Measurements from ENCODE around the gene PSG3.
"Not testable (repeated sequence)": the region's sequence is repeated elsewhere in the genome, so short reads cannot be mapped to it uniquely, and the experiment has no call there.

The PSG3 gene

GRCh38 chr19:42740381-42740780, at the start of gene PSG3:
Gene PSG3, minus strand, starts transcription at chr19:42740481. Its CDS starts 97 bp downstream, at chr19:42740384.
- not testable (repeated sequence) for DNase-seq

DNA sequence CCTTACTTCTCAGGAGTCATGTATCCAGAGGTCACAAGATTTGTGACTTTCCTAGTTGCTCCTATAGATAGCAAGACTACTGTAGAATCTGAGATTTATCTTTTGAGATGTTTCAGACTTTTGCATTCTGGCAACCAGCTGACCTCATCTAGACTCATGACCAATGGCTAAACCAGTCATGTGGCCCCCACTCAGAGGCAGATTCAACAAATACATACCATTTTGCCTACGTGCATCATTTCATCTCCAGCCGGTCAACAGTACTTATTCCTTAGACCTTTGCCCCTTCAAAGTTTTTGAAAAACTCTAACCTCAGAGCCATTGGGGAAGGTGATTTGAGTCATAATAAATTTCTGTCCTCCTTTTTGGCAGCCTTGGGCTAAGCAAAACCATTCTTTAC, 48.5 kb upstream of the PSG3 start:
- DNase-seq, result not testable (repeated sequence)

- DNase-seq, result not testable (repeated sequence)
These were observed 47.5 kb upstream of the PSG3 start for GRCh38 chr19:42787766-42788165.

DNA sequence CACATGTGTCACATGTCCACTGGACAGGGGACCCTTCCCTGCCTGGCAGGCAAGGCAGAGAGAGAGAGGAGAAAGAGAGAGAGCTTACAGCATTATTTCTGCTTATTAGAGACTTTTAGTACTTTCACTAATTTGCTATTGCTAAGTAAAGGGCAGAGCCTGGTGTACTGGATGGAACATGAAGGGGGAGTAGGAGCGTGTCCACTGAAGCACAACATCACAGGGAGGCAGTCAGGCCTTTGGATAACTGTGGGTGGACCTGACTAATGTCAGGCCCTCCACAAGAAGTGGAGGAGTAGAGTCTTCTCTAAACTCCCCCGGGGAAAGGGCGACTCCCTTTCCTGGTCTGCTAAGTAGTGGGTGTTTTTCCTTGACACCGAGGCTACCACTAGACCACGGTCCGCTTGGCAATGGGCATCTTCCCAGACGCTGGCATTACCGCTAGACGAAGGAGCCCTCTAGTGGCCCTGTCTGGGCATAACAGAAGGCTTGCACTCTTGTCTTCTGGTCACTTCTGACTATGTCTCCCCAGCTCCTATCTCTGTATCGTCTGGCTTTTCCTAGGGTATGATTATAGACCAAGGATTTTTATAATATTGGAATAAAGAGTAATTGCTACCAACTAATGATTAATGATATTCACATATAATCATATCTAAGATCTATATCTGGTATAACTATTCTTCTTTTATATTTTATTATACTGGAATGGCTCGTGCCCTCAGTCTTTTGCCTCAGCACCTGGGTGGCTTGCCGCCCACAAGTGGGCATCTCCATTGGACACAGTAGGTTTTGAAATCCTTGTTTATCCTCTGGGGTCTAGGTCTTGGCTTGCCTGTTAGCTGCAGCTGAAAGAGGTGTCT, 36.7 kb upstream of the PSG3 start:
- DNase-seq, result peak; percentile 37

DNA sequence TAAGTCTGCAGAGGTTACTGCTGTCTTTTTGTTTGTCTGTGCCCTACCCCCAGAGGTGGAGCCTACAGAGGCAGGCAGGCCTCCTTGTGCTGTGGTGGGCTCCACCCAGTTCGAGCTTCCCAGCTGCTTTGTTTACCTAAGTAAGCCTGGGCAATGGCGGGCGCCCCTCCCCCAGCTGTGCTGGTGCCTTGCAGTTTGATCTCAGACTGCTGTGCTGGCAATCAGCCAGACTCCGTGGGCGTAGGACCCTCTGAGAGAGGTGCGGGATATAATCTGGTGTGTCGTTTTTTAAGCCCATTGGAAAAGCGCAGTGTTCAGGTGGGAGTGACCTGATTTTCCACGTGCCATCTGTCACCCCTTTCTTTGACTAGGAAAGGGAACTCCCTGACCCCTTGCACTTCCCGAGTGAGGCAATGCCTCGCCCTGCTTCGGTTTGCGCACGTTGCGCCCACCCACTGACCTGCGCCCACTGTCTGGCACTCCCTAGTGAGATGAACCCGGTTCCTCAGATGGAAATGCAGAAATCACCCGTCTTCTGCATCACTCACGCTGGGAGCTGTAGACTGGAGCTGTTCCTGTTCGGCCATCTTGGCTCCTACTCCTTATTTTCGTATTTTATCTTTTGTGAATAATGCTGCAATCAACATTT, 34.4 kb upstream of the PSG3 start:
- DNase-seq, result not testable (repeated sequence)

GRCh38 chr19:42767319-42767718, 27.0 kb upstream of the PSG3 start:
- not testable (repeated sequence) for DNase-seq

DNA sequence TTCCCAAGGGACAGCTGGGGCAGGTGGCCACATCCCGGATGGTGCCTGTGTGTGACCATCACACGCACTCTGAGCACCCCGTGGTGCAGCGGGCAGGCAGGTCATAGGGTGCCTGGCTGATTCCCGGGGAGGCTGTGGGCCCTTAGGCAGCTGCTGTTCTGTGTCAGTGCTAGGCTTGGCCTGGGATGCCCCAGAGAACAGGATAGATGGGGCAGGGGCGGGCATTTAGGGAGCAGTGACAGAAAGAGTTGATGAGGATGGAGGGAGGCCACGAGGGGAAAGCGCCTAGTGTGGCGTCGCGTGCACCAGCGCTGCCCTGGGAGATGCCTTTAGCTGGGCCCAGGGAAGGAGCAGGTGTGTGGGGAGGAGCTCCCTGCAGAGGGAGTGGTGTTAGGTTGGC, 26.6 kb upstream of the PSG3 start:
- not testable (repeated sequence) for DNase-seq

DNA sequence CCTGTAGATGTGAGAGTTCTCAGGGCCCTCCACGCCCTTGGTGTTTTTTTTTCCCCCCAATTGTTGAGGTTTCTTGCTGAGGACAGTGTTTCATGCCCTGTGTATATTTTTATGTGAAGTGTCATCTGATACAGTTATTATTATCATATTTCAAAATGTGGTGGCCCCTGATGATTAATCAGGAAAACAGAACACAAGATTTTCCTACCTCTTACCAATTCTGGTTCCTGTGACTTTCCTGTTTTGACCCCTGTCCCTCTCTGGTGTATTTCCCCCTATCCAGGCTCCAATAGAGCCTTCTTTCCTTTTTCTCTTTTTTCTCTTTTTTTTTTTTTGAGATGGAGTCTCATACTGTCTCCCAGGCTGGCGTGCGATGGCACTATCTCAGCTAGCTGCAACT, 24.6 kb upstream of the PSG3 start:
- DNase-seq, result no peak

GRCh38 chr19:42762789-42763188, 22.5 kb upstream of the PSG3 start:
- DNase-seq, result no peak

DNA sequence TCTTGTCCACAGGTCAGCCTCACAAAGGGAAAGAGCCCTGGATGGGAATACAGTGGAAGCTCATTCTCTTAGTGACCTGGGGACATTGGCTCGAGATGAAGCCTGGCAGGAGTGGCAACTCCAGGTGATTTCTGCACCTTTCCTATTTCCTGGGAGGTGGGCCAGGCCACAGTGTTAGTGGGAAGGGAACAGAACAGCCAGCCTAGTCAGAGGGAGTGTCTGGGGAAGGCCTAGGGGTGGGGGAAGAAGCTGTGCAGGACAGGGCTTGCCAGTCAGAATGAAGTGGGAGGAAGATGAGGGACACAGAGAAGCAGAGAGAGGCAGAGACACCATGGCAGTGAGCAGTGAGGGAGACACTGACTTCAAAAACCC, 21.6 kb upstream of the PSG3 start:
- not testable (repeated sequence) for DNase-seq

DNA sequence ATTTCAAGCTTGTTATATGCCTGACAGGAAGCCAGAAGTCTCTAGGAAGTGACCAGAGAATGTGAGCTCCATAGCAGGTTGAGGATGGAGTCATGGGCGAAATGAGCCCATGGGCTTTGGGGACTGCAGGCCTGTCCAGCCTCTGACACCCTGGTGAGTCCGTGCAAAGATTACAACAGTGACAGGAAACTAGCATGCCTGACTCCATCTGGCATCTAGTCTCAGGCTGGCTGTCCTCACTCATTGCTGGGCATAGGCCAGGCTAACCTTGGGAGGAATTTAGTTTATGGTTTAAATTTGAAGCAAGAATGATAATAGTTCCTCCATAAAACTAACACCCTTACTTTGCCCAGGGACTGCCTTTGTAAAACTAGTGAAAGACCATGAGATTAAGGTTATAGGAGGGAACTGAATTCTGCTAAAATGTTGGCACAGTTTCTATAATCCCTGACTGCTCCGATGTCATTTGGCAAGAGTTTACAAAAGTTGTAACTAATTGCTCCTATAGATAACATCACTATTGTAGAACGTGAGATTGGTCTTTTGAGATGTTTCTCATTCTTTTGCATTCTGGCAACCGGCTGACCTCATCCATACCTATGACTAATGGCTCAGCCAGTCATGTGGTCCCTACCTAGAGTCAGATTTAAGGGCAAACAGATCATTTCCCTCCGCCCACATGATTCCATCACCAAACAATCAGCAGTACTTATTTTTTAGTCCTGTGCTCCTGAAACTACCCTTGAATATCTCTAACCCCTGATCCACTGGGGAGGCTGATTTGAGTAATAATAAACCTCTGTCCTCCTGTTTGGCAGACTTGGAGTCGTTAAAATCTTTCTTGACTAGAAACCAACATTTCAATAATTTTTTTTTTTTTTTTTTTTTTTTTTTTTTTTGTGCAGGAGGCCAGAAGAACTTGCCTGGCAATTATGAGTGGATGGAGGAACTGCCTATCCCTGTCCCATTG, 21.0 kb upstream of the PSG3 start:
- not testable (repeated sequence) for DNase-seq

DNA sequence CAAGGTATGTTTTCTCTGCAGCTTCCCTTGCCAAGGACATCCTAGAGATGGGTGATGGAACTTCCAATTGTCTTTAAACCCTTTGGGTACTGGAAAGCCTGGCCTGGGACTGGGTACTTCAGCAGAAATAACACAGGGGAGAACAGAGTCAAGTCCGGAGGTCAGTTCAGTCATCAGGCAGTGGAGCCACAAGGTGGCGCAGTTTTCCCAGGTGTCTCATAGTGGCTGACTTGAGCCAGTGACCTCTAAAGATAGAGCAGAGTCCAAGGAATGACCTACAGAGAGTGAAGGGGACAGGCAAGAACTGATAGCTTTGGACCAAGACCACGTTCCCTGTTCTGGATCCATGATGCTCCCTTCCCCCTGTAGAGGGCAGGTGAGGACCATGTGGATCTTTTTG, 18.4 kb upstream of the PSG3 start:
- DNase-seq, result not testable (repeated sequence)

DNA sequence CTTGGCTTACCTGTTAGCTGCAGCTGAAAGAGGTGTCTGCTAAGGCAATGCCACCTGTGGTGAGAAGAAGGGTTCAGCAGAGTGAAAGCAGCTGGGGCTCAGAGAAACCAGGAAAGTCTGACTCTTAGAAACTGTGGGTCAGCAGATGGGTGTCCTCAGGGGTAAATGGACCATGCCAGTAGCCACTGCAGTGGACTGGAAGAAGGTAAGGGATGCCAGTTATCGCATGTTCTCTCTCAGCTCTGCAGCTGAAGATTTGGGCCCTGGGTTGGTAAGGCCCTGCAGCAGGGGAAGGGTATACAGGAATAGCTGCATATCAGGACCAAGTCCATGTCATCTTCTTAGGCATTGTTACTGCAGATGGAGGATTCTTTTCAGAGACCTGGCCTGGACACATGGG, 12.0 kb upstream of the PSG3 start:
- not testable (repeated sequence) for DNase-seq

DNA sequence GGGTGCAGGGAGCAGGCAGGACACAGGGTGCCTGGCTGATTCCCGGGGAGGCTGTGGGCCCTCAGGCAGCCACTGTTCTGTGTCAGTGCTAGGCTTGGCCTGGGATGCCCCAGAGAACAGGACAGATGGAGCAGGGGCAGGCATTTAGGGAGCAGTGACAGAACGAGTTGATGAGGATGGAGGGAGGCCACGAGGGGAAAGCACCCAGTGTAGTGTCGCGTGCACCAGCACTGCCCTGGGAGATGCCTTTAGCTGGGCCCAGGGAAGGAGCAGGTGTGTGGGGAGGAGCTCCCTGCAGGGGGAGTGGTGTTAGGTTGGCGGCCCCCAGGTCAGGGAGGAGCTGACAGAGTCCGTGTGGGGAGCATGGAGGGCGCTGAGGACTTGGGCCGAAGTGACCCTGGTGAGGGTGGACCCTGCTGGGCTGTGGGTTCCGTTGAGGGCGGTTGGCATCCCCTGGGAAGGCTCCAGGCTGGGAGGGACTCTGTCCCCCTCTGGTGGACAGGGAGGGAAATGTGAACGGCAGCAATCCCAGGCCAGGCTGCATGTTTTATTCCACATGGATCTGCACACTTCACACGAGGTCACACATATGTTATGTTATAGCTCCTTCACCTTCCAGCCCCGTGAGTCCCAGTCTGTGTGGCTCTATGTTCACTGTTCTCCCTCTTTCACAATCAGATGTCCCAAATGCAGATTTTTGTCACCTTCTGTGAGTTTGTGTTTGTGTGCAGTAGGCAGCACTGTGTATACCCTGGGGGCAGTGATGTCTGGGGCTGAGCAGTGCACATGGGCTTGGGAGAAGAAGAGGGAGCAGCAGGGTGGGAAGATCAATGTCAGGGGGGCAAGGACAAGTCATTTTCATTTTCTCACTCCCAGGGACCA, 1.7 kb upstream of the PSG3 start:
- DNase-seq, result not testable (repeated sequence)

DNA sequence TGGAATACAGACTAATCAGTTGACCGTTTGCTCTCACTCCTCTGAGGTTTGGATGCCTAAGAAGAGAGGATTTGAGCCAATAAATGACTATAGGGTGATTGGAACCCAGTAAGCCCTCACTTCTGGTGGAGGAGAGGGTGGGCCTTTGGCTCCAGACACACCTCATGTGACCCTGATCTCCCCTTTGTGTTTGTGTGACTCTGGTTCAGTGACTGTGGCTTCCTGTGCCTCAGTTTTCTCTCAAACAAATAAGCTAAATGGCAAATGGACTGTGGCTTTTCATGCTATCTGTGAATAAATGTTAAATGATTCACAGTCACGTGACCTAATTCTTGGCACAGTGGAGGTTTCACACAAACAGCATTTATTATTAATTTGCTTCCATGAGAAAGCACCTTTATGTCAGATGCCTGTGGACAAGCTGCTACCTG, 2.7 kb downstream of the PSG3 start:
- not testable (repeated sequence) for DNase-seq

DNA sequence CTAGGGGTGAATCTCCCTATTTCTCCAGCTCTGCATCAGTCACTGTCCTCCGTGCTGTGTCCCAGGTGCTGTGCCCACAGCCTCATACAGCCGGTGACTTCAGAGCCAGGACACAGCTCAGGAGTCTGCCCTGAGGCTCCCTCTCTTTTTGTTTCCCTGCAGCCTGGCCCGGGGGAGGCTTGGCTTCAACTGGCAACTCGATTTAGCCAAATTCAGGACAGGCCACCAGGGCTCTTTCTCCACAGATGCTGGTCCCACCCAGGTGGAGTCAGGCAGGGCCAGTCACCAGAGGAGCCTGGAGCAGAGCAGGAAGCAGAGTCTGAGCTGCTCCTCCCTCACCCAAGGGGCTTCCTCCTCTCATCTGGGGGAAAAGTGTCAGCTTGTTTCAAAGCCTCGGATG, 11.9 kb downstream of the PSG3 start:
- DNase-seq, result not testable (repeated sequence)

- not testable (repeated sequence) for DNase-seq
These were observed 26.3 kb downstream of the PSG3 start for GRCh38 chr19:42714000-42714399.

- DNase-seq, result not testable (repeated sequence)
These were observed 27.5 kb downstream of the PSG3 start for GRCh38 chr19:42712753-42713152.

DNA sequence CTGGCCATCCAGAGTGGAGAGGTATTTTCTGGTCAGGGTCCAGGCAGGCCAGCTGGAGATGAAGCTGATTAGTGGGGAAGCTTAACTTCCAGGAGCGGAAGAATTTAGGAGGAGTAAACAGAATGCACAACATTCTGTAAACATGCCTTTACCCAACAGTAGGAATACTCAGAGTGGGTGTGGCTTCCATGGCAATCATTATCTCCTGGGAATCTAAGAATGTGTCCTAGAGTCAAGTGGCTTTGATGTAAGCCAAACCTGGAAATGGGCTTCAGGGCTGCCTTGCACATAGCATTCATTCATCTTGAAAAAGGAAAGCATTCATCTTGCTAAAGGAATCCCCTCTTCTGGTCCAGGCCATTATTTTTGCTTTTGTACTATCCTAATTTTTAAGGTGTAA, 29.3 kb downstream of the PSG3 start:
- DNase-seq, result not testable (repeated sequence)

GRCh38 chr19:42697884-42698283, 42.4 kb downstream of the PSG3 start:
- no peak for DNase-seq

DNA sequence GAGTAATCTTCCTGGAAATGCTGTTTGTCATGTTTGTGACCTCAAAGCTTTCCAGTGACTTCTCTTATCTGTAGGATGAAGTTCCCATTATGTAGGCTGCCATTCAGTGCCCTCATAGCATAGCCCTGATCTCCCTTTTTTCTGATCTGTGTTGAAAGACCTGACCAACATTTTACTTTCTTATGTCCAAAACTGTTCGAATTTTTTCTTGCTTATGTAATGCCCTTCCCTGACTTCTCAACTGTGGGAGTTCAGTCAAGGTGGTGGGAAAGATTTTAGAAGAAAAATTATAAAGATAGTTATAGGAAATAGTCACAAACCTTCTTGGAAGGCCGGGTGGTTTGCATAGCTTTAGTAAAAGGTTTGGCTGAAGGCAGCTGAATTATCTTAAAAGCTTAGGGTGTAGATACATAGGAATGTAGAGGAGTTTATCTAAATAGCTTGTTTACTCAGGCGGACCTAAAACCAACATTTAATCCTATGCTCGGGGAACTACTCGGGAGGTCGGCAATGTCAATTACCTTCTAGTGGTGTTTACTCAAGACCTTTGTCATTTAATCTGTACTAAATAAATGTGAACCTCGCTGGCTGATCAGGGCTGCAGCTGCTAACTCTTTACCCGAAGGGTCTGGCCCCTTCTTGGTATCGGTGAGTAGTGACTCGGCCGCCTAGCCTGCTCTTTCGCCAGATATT, 44.3 kb downstream of the PSG3 start:
- DNase-seq, result no peak

Data from NCI-H2029 (cell line).